Measurements from ENCODE around the gene TNFRSF4.

Gene TNFRSF4

GRCh38 chr1:1166642-1167397 lies 47.1 kb downstream of the TNFRSF4 start:
- DNase-seq: no peak

GRCh38 chr1:1165900-1166421 lies 48.0 kb downstream of the TNFRSF4 start:
- no peak for DNase-seq

GRCh38 chr1:1165485-1165884 lies 48.5 kb downstream of the TNFRSF4 start:
- DNase-seq: no peak

GRCh38 chr1:1164701-1165451 lies 49.1 kb downstream of the TNFRSF4 start:
- DNase-seq: no peak

GRCh38 chr1:1164361-1164700 lies 49.6 kb downstream of the TNFRSF4 start:
- no peak for DNase-seq

GRCh38 chr1:1163538-1164070 lies 50.3 kb downstream of the TNFRSF4 start:
- no peak for DNase-seq

- DNase-seq: no peak
These were observed 51.1 kb downstream of the TNFRSF4 start for GRCh38 chr1:1162597-1163537.

- no peak for DNase-seq
These were observed 52.3 kb downstream of the TNFRSF4 start for GRCh38 chr1:1161683-1162079.
